GM12864 (cell line): Measurements from ENCODE around the gene CCL11.

ENCODE experiments used
- DNase-seq: peaks from one replicate; pipeline ENCODE4 v3.0.0-alpha.2; 2011; ENCODE audit warnings: low read depth
- H3K4me3 ChIP-seq: 2 replicates; pipeline ENCODE4 v1.5.1; 2011; ENCODE audit warnings: mild to moderate bottlenecking, low read depth, low read length, control low read depth
- CTCF ChIP-seq: IDR thresholded peaks from 2 replicates; pipeline ENCODE4 v1.5.1; 2011; ENCODE audit warnings: low read depth, mild to moderate bottlenecking, moderate library complexity, low read length, control low read depth, inconsistent platforms; ENCODE audit errors: missing control alignments

The CCL11 gene

GRCh38 chr17:34252095-34252443 lies 33.5 kb upstream of the CCL11 start:
- TF ChIP-seq CTCF: no peak
- H3K4me3 ChIP-seq: no peak overlapping the region
- peak; percentile 30 for DNase-seq

- no peak for DNase-seq
- no peak overlapping the region for H3K4me3 ChIP-seq
- TF ChIP-seq CTCF: no peak
Measured at GRCh38 chr17:34252444-34253138, 33.0 kb upstream of the CCL11 start.

GRCh38 chr17:34253139-34253525 lies 32.4 kb upstream of the CCL11 start:
- no peak for TF ChIP-seq CTCF
- no peak overlapping the region for H3K4me3 ChIP-seq
- no peak for DNase-seq

- no peak for TF ChIP-seq CTCF
- H3K4me3 ChIP-seq: no peak overlapping the region
- DNase-seq: no peak
Measured at GRCh38 chr17:34254146-34254545, 31.4 kb upstream of the CCL11 start.

GRCh38 chr17:34254651-34255380 lies 30.7 kb upstream of the CCL11 start, which contains the start of gene CCL2:
Gene CCL2, plus strand, starts transcription at chr17:34255285. Its CDS starts 65 bp downstream, at chr17:34255350.
- TF ChIP-seq CTCF: no peak
- H3K4me3 ChIP-seq: no peak within 1 kb of the TSS
- no peak for DNase-seq

- DNase-seq: no peak
- H3K4me3 ChIP-seq: no peak overlapping the region
- TF ChIP-seq CTCF: no peak
Measured at GRCh38 chr17:34255381-34255732, 30.2 kb upstream of the CCL11 start.

- no peak for DNase-seq
- no peak overlapping the region for H3K4me3 ChIP-seq
- TF ChIP-seq CTCF: no peak
Measured at GRCh38 chr17:34255841-34256240, 29.7 kb upstream of the CCL11 start.
